NCI-H345 treated with DMSO at 0.1 percent for 48 hours (cell line): ENCODE data around the gene QRFP.

Experiments
- DNase-seq: peaks from one replicate; lab custom pipeline; 2025; ENCODE audit not compliant: unreplicated experiment; lab: John Stamatoyannopoulos, UW

The QRFP gene, protein sequence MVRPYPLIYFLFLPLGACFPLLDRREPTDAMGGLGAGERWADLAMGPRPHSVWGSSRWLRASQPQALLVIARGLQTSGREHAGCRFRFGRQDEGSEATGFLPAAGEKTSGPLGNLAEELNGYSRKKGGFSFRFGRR

GRCh38 chr9:130896233-130897014 is at the start of gene QRFP:
Gene QRFP (minus strand): TSS chr9:130896812. CDS start chr9:130893838, 2,974 bp downstream.
- DNase-seq, result no peak

DNA sequence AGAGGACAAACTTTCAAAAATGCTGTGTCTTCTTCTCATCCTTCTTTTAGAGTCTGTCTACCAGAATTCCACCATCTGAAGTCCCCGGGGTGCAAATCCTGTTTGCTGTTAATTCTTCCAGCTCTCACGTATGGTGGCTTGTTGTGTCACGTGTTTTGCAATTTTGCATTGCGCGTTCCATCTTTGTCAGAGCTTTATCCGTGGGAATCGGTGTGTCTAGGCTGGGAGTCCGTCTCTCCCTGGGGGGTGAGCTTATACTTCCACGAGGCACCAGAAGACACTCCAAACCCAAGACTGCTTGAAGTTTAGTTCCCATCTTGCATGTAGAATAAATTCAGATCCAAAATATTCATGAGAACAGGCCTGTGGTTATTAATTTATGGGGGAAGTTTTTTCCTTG is 48.6 kb upstream of the QRFP start:
- DNase-seq, result no peak

DNA sequence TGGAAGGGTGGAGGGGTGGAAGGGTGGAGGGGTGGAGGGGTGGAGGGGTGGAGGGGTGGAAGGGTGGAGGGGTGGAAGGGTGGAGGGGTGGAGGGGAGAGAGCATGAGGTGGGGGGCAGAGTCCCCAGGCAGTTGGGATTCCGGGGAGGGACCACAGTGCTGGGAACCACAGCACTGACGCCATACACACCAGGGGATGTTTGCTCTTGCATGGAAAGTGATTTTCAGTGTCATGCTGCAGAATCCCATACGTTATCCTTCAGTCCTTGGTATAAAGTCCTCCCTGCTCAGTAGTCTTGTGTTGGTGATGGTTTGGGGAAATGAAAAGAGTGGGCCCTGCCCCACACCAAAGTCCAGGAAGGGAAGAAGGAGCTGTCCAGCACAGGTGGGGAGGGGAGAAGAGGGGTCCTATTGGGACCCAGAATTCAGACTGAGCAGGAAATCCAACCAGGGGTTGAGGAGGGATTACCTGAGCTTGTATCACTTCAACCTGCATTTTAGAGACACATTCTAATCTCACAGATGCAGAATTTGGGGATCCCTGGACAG is 48.0 kb upstream of the QRFP start:
- peak; percentile 24 for DNase-seq

DNA sequence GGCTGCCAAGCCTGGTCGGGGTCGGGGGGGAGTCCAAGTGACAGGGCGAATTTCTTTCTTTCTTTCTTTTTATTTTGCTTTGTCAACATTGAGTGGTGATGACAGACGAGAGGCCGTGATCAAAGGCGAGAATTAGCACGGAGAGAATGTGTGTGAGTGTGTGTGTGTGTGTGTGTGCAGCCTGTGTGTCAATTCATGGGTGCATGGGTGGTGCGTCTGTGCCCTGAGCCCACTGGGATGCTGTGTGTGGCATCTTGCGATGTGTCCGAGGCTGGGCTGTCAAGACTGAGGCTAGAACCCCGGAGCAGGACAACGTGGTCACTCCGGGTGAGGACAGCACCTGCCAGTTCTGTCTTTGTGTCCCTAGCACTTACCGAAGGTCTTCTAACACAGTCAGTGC is 47.2 kb upstream of the QRFP start:
- DNase-seq, result no peak

GRCh38 chr9:130943221-130943620 is 46.6 kb upstream of the QRFP start:
- DNase-seq, result no peak

DNA sequence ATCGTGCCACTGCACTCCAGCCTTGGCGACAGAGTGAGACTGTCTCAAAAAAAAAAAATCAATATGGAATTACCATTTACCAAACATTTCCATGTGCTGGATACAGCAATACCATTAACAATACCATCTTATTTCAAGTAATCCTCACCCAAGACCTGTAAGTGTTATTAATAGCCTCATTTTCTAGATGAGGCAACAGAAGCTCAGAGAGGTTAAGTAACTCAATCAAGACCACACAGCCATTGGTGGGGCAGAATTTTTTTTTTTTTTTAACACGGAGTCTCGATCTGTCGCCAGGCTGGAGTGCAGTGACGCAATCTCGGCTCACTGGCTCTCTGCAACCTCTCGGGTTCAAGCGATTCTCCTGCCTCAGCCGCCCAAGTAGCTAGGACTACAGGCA is 46.1 kb upstream of the QRFP start:
- DNase-seq, result no peak

DNA sequence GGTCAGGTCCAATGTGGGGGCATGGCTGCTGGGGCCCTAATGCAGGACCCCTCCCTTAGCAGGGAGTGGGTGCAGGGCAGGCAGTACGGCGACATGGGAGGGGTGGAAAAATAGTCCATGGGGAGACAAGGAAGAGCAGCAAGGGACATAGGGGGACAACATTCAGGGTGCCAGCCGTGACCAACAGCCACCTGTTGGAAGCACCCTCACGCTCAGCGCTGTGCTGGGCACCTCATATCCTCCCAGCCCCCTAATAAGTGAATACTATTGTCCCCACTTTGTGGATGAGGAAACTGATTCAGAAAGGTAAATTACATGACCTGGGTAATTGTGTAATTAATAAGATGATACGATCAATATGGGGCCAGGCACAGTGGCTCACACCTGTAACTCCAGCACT is 45.5 kb upstream of the QRFP start:
- DNase-seq, result no peak

- DNase-seq, result peak; percentile 76
These were observed 44.3 kb upstream of the QRFP start for GRCh38 chr9:130940693-130941576.

- no peak for DNase-seq
These were observed 43.5 kb upstream of the QRFP start for GRCh38 chr9:130940027-130940549.

GRCh38 chr9:130939405-130940026 is 42.9 kb upstream of the QRFP start:
- no peak for DNase-seq

- no peak for DNase-seq
These were observed 42.2 kb upstream of the QRFP start, which contains the start of gene FIBCD1 for GRCh38 chr9:130938652-130939404. Gene FIBCD1 (minus strand): TSS chr9:130939247. CDS start chr9:130938607, 640 bp downstream.

GRCh38 chr9:130938184-130938651 is 41.6 kb upstream of the QRFP start:
- DNase-seq, result no peak

GRCh38 chr9:130937146-130938076 is 40.8 kb upstream of the QRFP start:
- no peak for DNase-seq

- DNase-seq, result no peak
These were observed 39.9 kb upstream of the QRFP start for GRCh38 chr9:130936285-130937117.

GRCh38 chr9:130935648-130936271 is 39.1 kb upstream of the QRFP start:
- no peak for DNase-seq

GRCh38 chr9:130934702-130935647 is 38.4 kb upstream of the QRFP start:
- no peak for DNase-seq
